NCI-H524 (cell line): ENCODE data around the gene PRKCE.

Experiments
- DNase-seq, 2 experiments: peaks; one replicate each; lab custom pipeline; 2025; lab: John Stamatoyannopoulos, UW

Gene PRKCE

GRCh38 chr2:46170026-46170425 lies 518.6 kb downstream of the PRKCE start:
- no peak for DNase-seq

GRCh38 chr2:46170611-46171350 lies 519.3 kb downstream of the PRKCE start:
- DNase-seq = no peak

GRCh38 chr2:46171411-46171953 lies 520.0 kb downstream of the PRKCE start:
- peak in 1 of 2 experiments; percentile 41 for DNase-seq

- no peak for DNase-seq
Observed at GRCh38 chr2:46171996-46172546, 520.6 kb downstream of the PRKCE start.

GRCh38 chr2:46173030-46173429 lies 521.6 kb downstream of the PRKCE start:
- DNase-seq = no peak

- DNase-seq = no peak
Observed at GRCh38 chr2:46173636-46174250, 522.3 kb downstream of the PRKCE start.

- no peak for DNase-seq
Observed at GRCh38 chr2:46174345-46175170, 523.1 kb downstream of the PRKCE start.

- no peak for DNase-seq
Observed at GRCh38 chr2:46175419-46175818, 523.9 kb downstream of the PRKCE start.

GRCh38 chr2:46177461-46178089 lies 526.1 kb downstream of the PRKCE start:
- no peak for DNase-seq

GRCh38 chr2:46179037-46179621 lies 527.7 kb downstream of the PRKCE start:
- DNase-seq = no peak

GRCh38 chr2:46180189-46180588 lies 528.7 kb downstream of the PRKCE start:
- DNase-seq = no peak

- no peak for DNase-seq
Observed at GRCh38 chr2:46181306-46181705, 529.8 kb downstream of the PRKCE start.

GRCh38 chr2:46181789-46182530 lies 530.5 kb downstream of the PRKCE start:
- DNase-seq = peak in 1 of 2 experiments; percentile 20

- DNase-seq = no peak
Observed at GRCh38 chr2:46183426-46183825, 532.0 kb downstream of the PRKCE start.

- DNase-seq = no peak
Observed at GRCh38 chr2:46184794-46185583, 533.5 kb downstream of the PRKCE start.

GRCh38 chr2:46187112-46187618 lies 535.7 kb downstream of the PRKCE start:
- DNase-seq = no peak

GRCh38 chr2:46188041-46188716 lies 536.7 kb downstream of the PRKCE start:
- DNase-seq = no peak

GRCh38 chr2:46193356-46193755 lies 541.9 kb downstream of the PRKCE start:
- no peak for DNase-seq

- DNase-seq = no peak
Observed at GRCh38 chr2:46193855-46194254, 542.4 kb downstream of the PRKCE start.
